RWPE2 (cell line): ENCODE measurements around the gene PTTG1IP.

Source experiments
- ATAC-seq: fragments of 200-7000 bp; cut with Tn5 transposase; 3 replicates; pipeline ENCODE4 v1.9.1; 2021; ENCODE audit warnings: low read depth
- DNase-seq: peaks from one replicate; pipeline ENCODE4 v3.0.0-alpha.2; 2020; ENCODE audit warnings: low spot score
- H3K27ac ChIP-seq: fragments of 450-650 bp; 2 replicates; pipeline ENCODE4 v1.5.1; 2017; ENCODE audit warnings: mild to moderate bottlenecking; ENCODE audit not compliant: poor library complexity, severe bottlenecking
- H3K27me3 ChIP-seq: fragments of 250-450 bp; sonication (Bioruptor Pico); 2 replicates; pipeline ENCODE4 v1.5.1; 2021; ENCODE audit warnings: mild to moderate bottlenecking, moderate library complexity; ENCODE audit not compliant: insufficient read depth, poor library complexity, severe bottlenecking
- H3K36me3 ChIP-seq: fragments of 250-450 bp; sonication (Bioruptor Pico); 2 replicates; pipeline ENCODE4 v1.5.1; 2020; ENCODE audit warnings: low read depth, mild to moderate bottlenecking, moderate library complexity
- H3K4me1 ChIP-seq: fragments of 250-450 bp; sonication (Bioruptor Pico); 2 replicates; pipeline ENCODE4 v1.5.1; 2021; ENCODE audit warnings: mild to moderate bottlenecking, moderate library complexity; ENCODE audit not compliant: insufficient read depth, poor library complexity, severe bottlenecking
- H3K4me3 ChIP-seq: fragments of 250-450 bp; sonication (Bioruptor Pico); 2 replicates; pipeline ENCODE4 v1.5.1; 2021; ENCODE audit warnings: mild to moderate bottlenecking, moderate library complexity; ENCODE audit not compliant: severe bottlenecking
- H3K9me3 ChIP-seq: fragments of 250-450 bp; sonication (Bioruptor Pico); 2 replicates; pipeline ENCODE4 v1.5.1; 2021; ENCODE audit warnings: mild to moderate bottlenecking, moderate library complexity; ENCODE audit not compliant: severe bottlenecking
- TF ChIP-seq, protein P1 (sequence below): fragments of 450-650 bp; IDR thresholded peaks from one replicate; pipeline ENCODE4 v1.5.1; 2017; ENCODE audit warnings: mild to moderate bottlenecking, moderate library complexity; ENCODE audit not compliant: poor library complexity, severe bottlenecking

Gene PTTG1IP

DNA sequence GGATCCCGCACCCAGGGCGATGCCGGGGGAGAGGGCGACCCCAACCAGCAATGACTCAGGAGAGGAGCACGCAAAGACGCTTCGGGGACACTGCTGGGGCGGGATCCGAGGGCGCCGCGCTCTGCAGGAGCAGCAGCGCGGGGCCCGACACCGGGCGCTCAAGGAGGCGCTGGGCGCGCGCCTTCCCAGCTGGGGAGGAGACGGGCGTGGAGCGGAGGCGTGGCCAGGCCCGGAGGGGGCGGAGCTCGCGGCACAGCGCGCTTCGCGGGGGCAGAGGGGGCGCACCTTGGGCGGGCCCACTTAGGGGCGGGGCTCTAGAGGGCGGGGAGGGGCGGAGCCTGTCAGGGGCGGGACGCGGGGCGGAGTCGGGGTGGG lies 56.0 kb downstream of the PTTG1IP start:
- peak; percentile 82 for DNase-seq
- Histone ChIP-seq H3K36me3 (peaks cover 16% of the 10 kb centered on the region), H3K27me3 (no peaks in the 10 kb centered on the region), H3K4me1 (no peaks in the 10 kb centered on the region), H3K9me3 (peaks cover 11% of the 10 kb centered on the region), H3K4me3 (peak overlapping the region; percentile 77), H3K27ac (peak overlapping the region; percentile 58)
- peak; percentile 74 for ATAC-seq
- TF ChIP-seq, protein P1, sequence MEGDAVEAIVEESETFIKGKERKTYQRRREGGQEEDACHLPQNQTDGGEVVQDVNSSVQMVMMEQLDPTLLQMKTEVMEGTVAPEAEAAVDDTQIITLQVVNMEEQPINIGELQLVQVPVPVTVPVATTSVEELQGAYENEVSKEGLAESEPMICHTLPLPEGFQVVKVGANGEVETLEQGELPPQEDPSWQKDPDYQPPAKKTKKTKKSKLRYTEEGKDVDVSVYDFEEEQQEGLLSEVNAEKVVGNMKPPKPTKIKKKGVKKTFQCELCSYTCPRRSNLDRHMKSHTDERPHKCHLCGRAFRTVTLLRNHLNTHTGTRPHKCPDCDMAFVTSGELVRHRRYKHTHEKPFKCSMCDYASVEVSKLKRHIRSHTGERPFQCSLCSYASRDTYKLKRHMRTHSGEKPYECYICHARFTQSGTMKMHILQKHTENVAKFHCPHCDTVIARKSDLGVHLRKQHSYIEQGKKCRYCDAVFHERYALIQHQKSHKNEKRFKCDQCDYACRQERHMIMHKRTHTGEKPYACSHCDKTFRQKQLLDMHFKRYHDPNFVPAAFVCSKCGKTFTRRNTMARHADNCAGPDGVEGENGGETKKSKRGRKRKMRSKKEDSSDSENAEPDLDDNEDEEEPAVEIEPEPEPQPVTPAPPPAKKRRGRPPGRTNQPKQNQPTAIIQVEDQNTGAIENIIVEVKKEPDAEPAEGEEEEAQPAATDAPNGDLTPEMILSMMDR, result no peak

DNA sequence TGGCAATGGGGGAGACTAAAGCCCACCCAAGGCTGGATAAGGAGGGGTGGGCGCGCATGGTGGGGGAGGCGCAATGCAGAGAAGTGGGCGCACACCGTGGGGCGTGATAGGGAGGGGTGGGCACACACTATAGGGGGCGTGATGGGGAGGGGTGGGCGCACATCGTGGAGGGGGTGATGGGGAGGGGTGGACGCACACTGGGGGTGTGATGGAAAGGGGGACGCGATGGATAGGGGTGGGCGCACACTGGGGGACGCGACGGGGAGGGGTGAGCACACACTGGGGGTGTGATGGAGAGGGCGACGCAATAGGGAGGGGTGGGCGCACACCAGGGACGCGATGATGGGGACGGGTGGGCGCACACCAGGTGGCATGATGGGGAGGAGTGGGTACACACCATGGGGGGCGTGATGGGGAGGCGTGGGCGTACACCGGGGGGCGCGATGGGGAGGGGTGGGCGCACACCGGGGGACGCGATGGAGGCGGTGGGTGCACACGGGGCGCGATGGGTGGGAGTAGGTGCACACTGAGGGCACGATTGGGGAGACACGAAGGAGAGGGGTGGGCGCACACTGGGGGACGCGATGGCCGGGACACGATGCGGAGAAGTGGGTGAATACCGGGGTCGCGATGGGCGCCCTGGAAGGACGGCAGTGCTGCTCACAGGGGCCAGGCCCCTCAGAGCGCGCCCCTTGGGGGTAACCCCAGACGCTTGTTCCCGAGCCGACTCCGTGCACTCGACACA lies 56.6 kb downstream of the PTTG1IP start:
- Histone ChIP-seq H3K36me3 (peaks cover 20% of the 10 kb centered on the region), H3K4me3 (peak overlapping the region; percentile 77), H3K4me1 (no peaks in the 10 kb centered on the region), H3K27me3 (no peaks in the 10 kb centered on the region), H3K27ac (peak overlapping the region; percentile 58), H3K9me3 (peaks cover 5% of the 10 kb centered on the region)
- no peak for ATAC-seq
- TF ChIP-seq, protein P1, result no peak
- no peak for DNase-seq

DNA sequence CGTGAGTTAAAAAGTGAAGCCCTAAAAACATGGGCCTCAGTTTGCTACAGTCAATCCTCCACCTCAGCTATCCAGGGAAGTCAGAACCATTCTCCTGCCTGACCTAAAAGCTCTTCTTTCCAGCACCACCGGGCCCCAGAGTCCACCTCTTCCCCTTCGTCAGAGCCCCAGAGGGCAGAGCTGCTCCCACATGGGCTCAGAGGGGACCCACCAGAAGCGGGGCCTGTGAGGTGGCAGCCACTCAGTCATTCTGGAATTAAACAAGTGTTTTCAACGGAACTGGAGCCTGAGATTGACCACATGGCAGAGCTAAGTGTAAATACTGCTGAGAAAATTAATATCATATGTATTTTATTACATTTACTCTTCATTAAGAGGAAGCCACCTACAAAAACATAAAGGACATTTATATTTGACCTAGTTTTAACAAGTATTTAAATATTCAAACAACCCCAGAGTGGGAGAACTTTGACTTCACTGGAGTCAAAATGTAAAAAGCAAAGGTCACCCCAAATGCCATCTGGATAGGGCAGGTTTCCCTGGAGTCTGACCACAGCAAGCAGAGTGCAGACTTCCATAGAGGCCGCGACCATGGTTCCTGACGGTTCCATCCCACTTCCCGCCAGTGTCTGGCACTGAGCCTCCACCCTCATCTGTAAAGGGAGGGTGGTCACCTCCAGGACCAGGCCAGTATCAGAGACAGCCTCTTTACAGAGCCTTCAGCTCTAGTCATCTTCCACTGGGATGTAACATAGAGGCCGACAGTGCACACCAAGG lies 57.5 kb downstream of the PTTG1IP start:
- Histone ChIP-seq H3K4me1 (no peaks in the 10 kb centered on the region), H3K4me3 (no peak overlapping the region), H3K27ac (no peak overlapping the region), H3K36me3 (peaks cover 28% of the 10 kb centered on the region), H3K27me3 (no peaks in the 10 kb centered on the region), H3K9me3 (peaks cover 4% of the 10 kb centered on the region)
- ATAC-seq, result no peak
- no peak for DNase-seq
- TF ChIP-seq, protein P1, result no peak

DNA sequence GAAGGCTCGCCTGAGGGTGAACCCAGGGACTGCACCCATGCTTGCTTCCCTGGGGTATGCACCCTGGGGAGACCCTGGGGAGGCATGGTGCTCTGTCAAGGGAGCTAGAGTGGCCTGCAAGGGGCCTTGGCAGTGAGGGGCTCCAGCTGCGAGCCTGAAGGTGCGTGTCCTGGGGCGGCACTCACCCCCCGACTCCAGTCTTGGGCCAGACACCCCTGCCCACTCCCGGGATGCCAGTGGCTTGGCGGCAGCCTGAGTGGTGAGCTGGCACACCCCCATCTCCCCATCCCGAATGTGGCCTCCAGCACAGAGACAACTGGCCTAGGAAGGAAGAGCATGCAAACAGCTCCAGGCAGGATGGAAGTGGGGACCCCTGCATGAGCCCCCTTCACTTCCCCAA lies 58.3 kb downstream of the PTTG1IP start:
- Histone ChIP-seq H3K9me3 (peaks cover 4% of the 10 kb centered on the region), H3K27ac (no peak overlapping the region), H3K4me3 (no peak overlapping the region), H3K36me3 (peaks cover 36% of the 10 kb centered on the region), H3K4me1 (no peaks in the 10 kb centered on the region), H3K27me3 (no peaks in the 10 kb centered on the region)
- ATAC-seq, result no peak
- TF ChIP-seq, protein P1, result no peak
- no peak for DNase-seq
